ENCODE results near the gene KCNJ10. TPM values are rescaled to one million over a fixed set of nuclear protein-coding genes. Genes with fewer than 3 reads are reported as not detected.

KCNJ10 gene
- total RNA-seq, 1 donor from 2014 or later = 0.27 TPM

DNA sequence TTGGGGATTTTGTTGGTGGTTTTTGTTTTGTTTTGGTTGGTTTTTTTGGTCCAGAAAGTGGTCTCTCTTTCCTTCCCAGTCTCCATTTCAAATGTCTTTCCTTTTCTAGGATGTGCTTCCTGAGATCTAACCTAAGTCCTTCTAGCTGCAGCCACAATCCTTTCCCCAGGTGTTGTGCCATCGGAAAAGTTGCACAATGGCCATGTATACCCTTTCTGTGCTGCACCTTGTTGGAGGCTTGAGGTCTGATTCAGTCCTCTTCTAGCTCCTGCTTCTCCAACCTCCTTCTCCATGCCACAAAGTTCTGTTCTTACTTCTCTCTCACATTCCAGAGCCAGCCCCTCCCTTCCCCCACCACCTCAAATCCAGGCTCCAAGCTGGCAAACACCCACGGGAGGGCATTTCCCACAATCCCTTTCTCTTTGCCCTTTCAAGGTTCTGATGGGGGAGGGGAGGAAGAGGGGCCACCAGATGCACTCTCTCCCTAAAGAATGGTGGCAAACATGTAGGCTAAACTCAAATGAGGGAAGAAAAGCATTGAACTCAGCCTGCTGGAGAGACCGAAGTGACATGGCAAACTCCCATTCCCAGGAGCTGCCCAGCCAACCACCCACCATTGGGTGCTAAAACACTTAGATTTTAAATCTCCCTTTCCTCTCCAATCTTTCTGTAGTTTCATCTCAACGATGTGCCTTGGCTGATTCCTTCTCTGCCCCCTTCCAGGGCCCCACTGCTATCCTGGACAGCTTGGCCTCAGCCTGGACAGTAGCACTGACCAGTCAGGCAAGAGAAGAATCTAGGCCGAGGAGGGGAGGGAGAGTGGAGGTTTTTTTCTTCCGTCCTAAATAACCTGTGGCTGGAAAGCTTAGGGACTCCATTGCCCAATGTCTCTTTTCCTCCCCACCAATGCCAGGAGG is 2.9 kb downstream of the KCNJ10 start:
- H3K27ac Mint-ChIP-seq (ENCODE audit: unreplicated experiment) = no peak overlapping the region
- H3K27me3 ChIP-seq (ENCODE audit: insufficient read depth, low read length) = peaks cover 63% of the 10 kb centered on the region
- FAIRE-seq = no peak

DNA sequence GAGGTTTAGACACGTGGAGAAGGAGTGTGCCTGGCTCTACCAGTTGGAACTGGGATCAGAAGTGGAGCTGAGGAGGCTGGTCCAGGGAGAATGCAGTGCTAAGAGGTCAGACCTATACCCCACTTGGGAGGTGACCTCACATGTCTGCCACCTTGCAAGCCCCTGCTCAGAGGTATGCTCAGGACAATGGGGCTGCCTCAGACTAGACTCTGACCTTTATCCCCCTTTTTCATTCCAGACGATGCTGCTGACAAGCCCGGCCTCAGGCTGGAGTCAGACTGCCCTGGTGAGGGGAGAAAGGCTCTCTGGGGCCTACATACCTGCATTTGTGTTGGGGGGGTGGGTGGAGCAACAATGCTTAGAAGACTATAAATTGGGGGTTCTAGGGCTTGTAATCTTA is 5.2 kb downstream of the KCNJ10 start:
- no peak overlapping the region for H2AFZ ChIP-seq (ENCODE audit: low read depth, low read length)
- no peaks in the 10 kb centered on the region for H3K36me3 ChIP-seq (ENCODE audit: insufficient read depth, low read length)
- H3K79me2 ChIP-seq (ENCODE audit: insufficient read depth, low read length) = no peaks in the 10 kb centered on the region
- TF ChIP-seq EZH2 (IDR thresholded peaks at IDR 0.05; ENCODE audit: insufficient read depth, low read length) = no peak
- TF ChIP-seq, protein P1, sequence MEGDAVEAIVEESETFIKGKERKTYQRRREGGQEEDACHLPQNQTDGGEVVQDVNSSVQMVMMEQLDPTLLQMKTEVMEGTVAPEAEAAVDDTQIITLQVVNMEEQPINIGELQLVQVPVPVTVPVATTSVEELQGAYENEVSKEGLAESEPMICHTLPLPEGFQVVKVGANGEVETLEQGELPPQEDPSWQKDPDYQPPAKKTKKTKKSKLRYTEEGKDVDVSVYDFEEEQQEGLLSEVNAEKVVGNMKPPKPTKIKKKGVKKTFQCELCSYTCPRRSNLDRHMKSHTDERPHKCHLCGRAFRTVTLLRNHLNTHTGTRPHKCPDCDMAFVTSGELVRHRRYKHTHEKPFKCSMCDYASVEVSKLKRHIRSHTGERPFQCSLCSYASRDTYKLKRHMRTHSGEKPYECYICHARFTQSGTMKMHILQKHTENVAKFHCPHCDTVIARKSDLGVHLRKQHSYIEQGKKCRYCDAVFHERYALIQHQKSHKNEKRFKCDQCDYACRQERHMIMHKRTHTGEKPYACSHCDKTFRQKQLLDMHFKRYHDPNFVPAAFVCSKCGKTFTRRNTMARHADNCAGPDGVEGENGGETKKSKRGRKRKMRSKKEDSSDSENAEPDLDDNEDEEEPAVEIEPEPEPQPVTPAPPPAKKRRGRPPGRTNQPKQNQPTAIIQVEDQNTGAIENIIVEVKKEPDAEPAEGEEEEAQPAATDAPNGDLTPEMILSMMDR (IDR thresholded peaks at IDR 0.05; ENCODE audit: insufficient read depth, low read depth, low read length) = no peak
- H3K9me3 ChIP-seq (ENCODE audit: insufficient read depth, low read depth, low read length) = no peaks in the 10 kb centered on the region
- no peak overlapping the region for H3K27ac Mint-ChIP-seq (ENCODE audit: unreplicated experiment)
- H3K27me3 ChIP-seq (ENCODE audit: insufficient read depth, low read length) = peaks cover 54% of the 10 kb centered on the region
- H3K4me1 ChIP-seq (ENCODE audit: insufficient read depth, low read length) = no peaks in the 10 kb centered on the region
- H3K27me3 Mint-ChIP-seq (ENCODE audit: low read depth, unreplicated experiment) = peaks cover 42% of the 10 kb centered on the region
- H3K4me1 Mint-ChIP-seq (ENCODE audit: low read depth, unreplicated experiment) = peaks cover 6% of the 10 kb centered on the region
- H3K36me3 Mint-ChIP-seq (ENCODE audit: low read depth, unreplicated experiment) = no peaks in the 10 kb centered on the region
- no peak overlapping the region for H3K4me3 ChIP-seq (ENCODE audit: insufficient read depth, low read depth, low read length)
- H3K4me3 Mint-ChIP-seq (ENCODE audit: unreplicated experiment) = no peak overlapping the region
- H3K9ac ChIP-seq (ENCODE audit: low read length) = no peak overlapping the region
- no peak overlapping the region for H3K4me2 ChIP-seq (ENCODE audit: low read length)
- no peak overlapping the region for H3K27ac ChIP-seq (ENCODE audit: low read depth, low read length)
- DNase-seq (ENCODE audit: low read depth) (no peak), FAIRE-seq (no peak)
- H3K9me3 Mint-ChIP-seq (ENCODE audit: unreplicated experiment) = peaks cover 2% of the 10 kb centered on the region
- no peaks in the 10 kb centered on the region for H4K20me1 ChIP-seq (ENCODE audit: insufficient read depth, low read length)

More for the DNA sequence above, 2.9 kb downstream of the KCNJ10 start:
- TF ChIP-seq, protein P1 (IDR thresholded peaks at IDR 0.05; ENCODE audit: insufficient read depth, low read depth, low read length) = no peak
- no peak for TF ChIP-seq EZH2 (IDR thresholded peaks at IDR 0.05; ENCODE audit: insufficient read depth, low read length)
- Histone ChIP-seq H3K36me3 (ENCODE audit: insufficient read depth, low read length) (no peaks in the 10 kb centered on the region), H3K4me2 (ENCODE audit: low read length) (no peak overlapping the region), H3K9me3 (ENCODE audit: insufficient read depth, low read depth, low read length) (no peaks in the 10 kb centered on the region), H4K20me1 (ENCODE audit: insufficient read depth, low read length) (no peaks in the 10 kb centered on the region), H3K79me2 (ENCODE audit: insufficient read depth, low read length) (no peaks in the 10 kb centered on the region), H2AFZ (ENCODE audit: low read depth, low read length) (no peak overlapping the region), H3K4me3 (ENCODE audit: insufficient read depth, low read depth, low read length) (no peak overlapping the region), H3K9ac (ENCODE audit: low read length) (no peak overlapping the region), H3K27ac (ENCODE audit: low read depth, low read length) (no peak overlapping the region), H3K4me1 (ENCODE audit: insufficient read depth, low read length) (peaks cover 3% of the 10 kb centered on the region)
- H3K9me3 Mint-ChIP-seq (ENCODE audit: unreplicated experiment) = peaks cover 2% of the 10 kb centered on the region
- H3K36me3 Mint-ChIP-seq (ENCODE audit: low read depth, unreplicated experiment) = peaks cover 2% of the 10 kb centered on the region
- peaks cover 8% of the 10 kb centered on the region for H3K4me1 Mint-ChIP-seq (ENCODE audit: low read depth, unreplicated experiment)
- no peak for DNase-seq (ENCODE audit: low read depth)
- peaks cover 54% of the 10 kb centered on the region for H3K27me3 Mint-ChIP-seq (ENCODE audit: low read depth, unreplicated experiment)
- no peak overlapping the region for H3K4me3 Mint-ChIP-seq (ENCODE audit: unreplicated experiment)

DNA sequence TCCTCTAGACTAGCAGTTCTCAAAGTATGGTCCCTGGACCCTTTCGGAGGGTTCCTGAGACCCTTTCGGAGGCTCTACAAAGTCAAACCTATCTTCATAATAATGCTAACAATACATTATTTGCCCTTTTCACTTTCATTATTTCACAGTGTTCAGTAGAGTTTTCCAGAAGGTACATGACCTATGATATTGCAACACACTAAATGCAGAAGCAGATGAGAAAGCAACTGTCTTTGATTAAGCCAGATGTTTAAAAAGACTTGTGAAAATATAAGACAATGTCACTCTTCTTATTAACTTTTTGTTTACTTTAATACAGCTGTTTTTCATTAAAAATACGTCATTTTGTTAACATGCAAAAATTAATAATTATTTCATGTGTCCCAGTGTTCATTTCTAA is 5.8 kb downstream of the KCNJ10 start:
- FAIRE-seq = no peak
- H3K4me2 ChIP-seq (ENCODE audit: low read length) = no peak overlapping the region
- H3K36me3 ChIP-seq (ENCODE audit: insufficient read depth, low read length) = no peaks in the 10 kb centered on the region
- Mint-ChIP-seq H3K27ac (ENCODE audit: unreplicated experiment) (no peak overlapping the region), H3K9me3 (ENCODE audit: unreplicated experiment) (peaks cover 2% of the 10 kb centered on the region), H3K27me3 (ENCODE audit: low read depth, unreplicated experiment) (peaks cover 42% of the 10 kb centered on the region), H3K36me3 (ENCODE audit: low read depth, unreplicated experiment) (no peaks in the 10 kb centered on the region), H3K4me3 (ENCODE audit: unreplicated experiment) (no peak overlapping the region), H3K4me1 (ENCODE audit: low read depth, unreplicated experiment) (peaks cover 6% of the 10 kb centered on the region)
- H3K79me2 ChIP-seq (ENCODE audit: insufficient read depth, low read length) = no peaks in the 10 kb centered on the region
- H2AFZ ChIP-seq (ENCODE audit: low read depth, low read length) = no peak overlapping the region
- H3K4me1 ChIP-seq (ENCODE audit: insufficient read depth, low read length) = no peaks in the 10 kb centered on the region
- H3K27me3 ChIP-seq (ENCODE audit: insufficient read depth, low read length) = peaks cover 55% of the 10 kb centered on the region
- H3K9ac ChIP-seq (ENCODE audit: low read length) = no peak overlapping the region
- TF ChIP-seq EZH2 (IDR thresholded peaks at IDR 0.05; ENCODE audit: insufficient read depth, low read length) = no peak
- TF ChIP-seq, protein P1 (IDR thresholded peaks at IDR 0.05; ENCODE audit: insufficient read depth, low read depth, low read length) = no peak
- no peak overlapping the region for H3K27ac ChIP-seq (ENCODE audit: low read depth, low read length)
- H3K4me3 ChIP-seq (ENCODE audit: insufficient read depth, low read depth, low read length) = no peak overlapping the region
- H3K9me3 ChIP-seq (ENCODE audit: insufficient read depth, low read depth, low read length) = no peaks in the 10 kb centered on the region
- no peaks in the 10 kb centered on the region for H4K20me1 ChIP-seq (ENCODE audit: insufficient read depth, low read length)
- no peak for DNase-seq (ENCODE audit: low read depth)

All from astrocyte (in vitro differentiated cells and primary cell).